IPS-15b (cell line): ENCODE results near the gene LMBR1.

Experiments
- H3K27me3 ChIP-seq: one replicate; pipeline ENCODE4 v1.6.1; 2013; ENCODE audit warnings: low read length; ENCODE audit not compliant: control insufficient read depth, insufficient read depth
- H3K36me3 ChIP-seq: one replicate; pipeline ENCODE4 v1.6.1; 2013; ENCODE audit warnings: low read length; ENCODE audit not compliant: control insufficient read depth, insufficient read depth
- H3K4me1 ChIP-seq: one replicate; pipeline ENCODE4 v1.6.1; 2013; ENCODE audit warnings: mild to moderate bottlenecking, low read length; ENCODE audit not compliant: control insufficient read depth, insufficient read depth
- H3K4me3 ChIP-seq: one replicate; pipeline ENCODE4 v1.5.1; 2013; ENCODE audit warnings: low read depth, low read length
- H3K9ac ChIP-seq: one replicate; pipeline ENCODE4 v1.6.1; 2013; ENCODE audit warnings: low read depth, mild to moderate bottlenecking, low read length
- H3K9me3 ChIP-seq: one replicate; pipeline ENCODE4 v1.6.1; 2013; ENCODE audit warnings: mild to moderate bottlenecking, low read length; ENCODE audit not compliant: control insufficient read depth, insufficient read depth

The LMBR1 gene

GRCh38 chr7:156673902-156674301, 219.1 kb downstream of the LMBR1 start:
- H3K27me3 ChIP-seq = no peaks in the 10 kb centered on the region
- H3K36me3 ChIP-seq = peaks cover 3% of the 10 kb centered on the region
- H3K4me1 ChIP-seq = no peaks in the 10 kb centered on the region
- no peak overlapping the region for H3K4me3 ChIP-seq
- H3K9ac ChIP-seq = no peak overlapping the region
- H3K9me3 ChIP-seq = no peaks in the 10 kb centered on the region

- H3K27me3 ChIP-seq = no peaks in the 10 kb centered on the region
- no peaks in the 10 kb centered on the region for H3K4me1 ChIP-seq
- peak overlapping the region; percentile 26 for H3K9ac ChIP-seq
- H3K36me3 ChIP-seq = peaks cover 3% of the 10 kb centered on the region
- H3K9me3 ChIP-seq = no peaks in the 10 kb centered on the region
- H3K4me3 ChIP-seq = no peak overlapping the region
Observed at GRCh38 chr7:156673454-156673853, 219.5 kb downstream of the LMBR1 start.

GRCh38 chr7:156669035-156669828, 223.8 kb downstream of the LMBR1 start:
- Histone ChIP-seq H3K4me3 (no peak overlapping the region), H3K9ac (no peak overlapping the region), H3K9me3 (no peaks in the 10 kb centered on the region), H3K36me3 (no peaks in the 10 kb centered on the region), H3K27me3 (no peaks in the 10 kb centered on the region), H3K4me1 (peaks cover 10% of the 10 kb centered on the region)

GRCh38 chr7:156668130-156668741, 224.7 kb downstream of the LMBR1 start:
- H3K27me3 ChIP-seq = no peaks in the 10 kb centered on the region
- no peak overlapping the region for H3K4me3 ChIP-seq
- H3K36me3 ChIP-seq = no peaks in the 10 kb centered on the region
- no peak overlapping the region for H3K9ac ChIP-seq
- H3K9me3 ChIP-seq = no peaks in the 10 kb centered on the region
- peaks cover 10% of the 10 kb centered on the region for H3K4me1 ChIP-seq

- no peak overlapping the region for H3K9ac ChIP-seq
- no peaks in the 10 kb centered on the region for H3K27me3 ChIP-seq
- H3K4me1 ChIP-seq = peaks cover 10% of the 10 kb centered on the region
- H3K36me3 ChIP-seq = no peaks in the 10 kb centered on the region
- H3K9me3 ChIP-seq = no peaks in the 10 kb centered on the region
- H3K4me3 ChIP-seq = no peak overlapping the region
Observed at GRCh38 chr7:156667110-156667426, 225.9 kb downstream of the LMBR1 start.

- no peaks in the 10 kb centered on the region for H3K36me3 ChIP-seq
- no peaks in the 10 kb centered on the region for H3K9me3 ChIP-seq
- H3K9ac ChIP-seq = no peak overlapping the region
- no peak overlapping the region for H3K4me3 ChIP-seq
- peaks cover 10% of the 10 kb centered on the region for H3K4me1 ChIP-seq
- no peaks in the 10 kb centered on the region for H3K27me3 ChIP-seq
Observed at GRCh38 chr7:156666368-156667109, 226.4 kb downstream of the LMBR1 start.

GRCh38 chr7:156665101-156665500, 227.9 kb downstream of the LMBR1 start:
- Histone ChIP-seq H3K4me1 (peaks cover 10% of the 10 kb centered on the region), H3K4me3 (no peak overlapping the region), H3K9me3 (no peaks in the 10 kb centered on the region), H3K27me3 (no peaks in the 10 kb centered on the region), H3K9ac (no peak overlapping the region), H3K36me3 (no peaks in the 10 kb centered on the region)

- H3K4me1 ChIP-seq = peaks cover 10% of the 10 kb centered on the region
- no peak overlapping the region for H3K4me3 ChIP-seq
- H3K9ac ChIP-seq = no peak overlapping the region
Observed at GRCh38 chr7:156662277-156662676, 230.7 kb downstream of the LMBR1 start.

GRCh38 chr7:156661637-156662036, 231.3 kb downstream of the LMBR1 start:
- Histone ChIP-seq H3K4me1 (peaks cover 6% of the 10 kb centered on the region), H3K9me3 (no peaks in the 10 kb centered on the region), H3K9ac (no peak overlapping the region), H3K27me3 (no peaks in the 10 kb centered on the region), H3K4me3 (no peak overlapping the region), H3K36me3 (no peaks in the 10 kb centered on the region)

More at GRCh38 chr7:156662277-156662676, 230.7 kb downstream of the LMBR1 start:
- Histone ChIP-seq H3K27me3 (no peaks in the 10 kb centered on the region), H3K9me3 (no peaks in the 10 kb centered on the region), H3K36me3 (no peaks in the 10 kb centered on the region)

- H3K9ac ChIP-seq = no peak overlapping the region
Observed at GRCh38 chr7:156659961-156660360, 233.0 kb downstream of the LMBR1 start.

GRCh38 chr7:156659203-156659602, 233.8 kb downstream of the LMBR1 start:
- no peak overlapping the region for H3K4me3 ChIP-seq
- no peaks in the 10 kb centered on the region for H3K4me1 ChIP-seq
- no peak overlapping the region for H3K9ac ChIP-seq
- H3K36me3 ChIP-seq = no peaks in the 10 kb centered on the region
- H3K9me3 ChIP-seq = no peaks in the 10 kb centered on the region
- H3K27me3 ChIP-seq = no peaks in the 10 kb centered on the region

More at GRCh38 chr7:156659961-156660360, 233.0 kb downstream of the LMBR1 start:
- Histone ChIP-seq H3K36me3 (no peaks in the 10 kb centered on the region), H3K27me3 (no peaks in the 10 kb centered on the region), H3K9me3 (no peaks in the 10 kb centered on the region), H3K4me1 (no peaks in the 10 kb centered on the region), H3K4me3 (no peak overlapping the region)

- H3K4me3 ChIP-seq = no peak overlapping the region
- no peaks in the 10 kb centered on the region for H3K4me1 ChIP-seq
- H3K36me3 ChIP-seq = no peaks in the 10 kb centered on the region
- H3K9ac ChIP-seq = no peak overlapping the region
- no peaks in the 10 kb centered on the region for H3K27me3 ChIP-seq
- H3K9me3 ChIP-seq = no peaks in the 10 kb centered on the region
Observed at GRCh38 chr7:156657681-156658080, 235.3 kb downstream of the LMBR1 start.
